Ishikawa (cell line): ENCODE data around the gene SGPP2.

Source experiments
- CEBPB ChIP-seq: IDR thresholded peaks from 2 replicates; pipeline ENCODE4 v1.6.1; 2012
- TEAD4 ChIP-seq: IDR thresholded peaks from 2 replicates; pipeline ENCODE4 v1.6.1; 2012
- YY1 ChIP-seq: IDR thresholded peaks from 2 replicates; pipeline ENCODE4 v1.6.1; 2012; ENCODE audit warnings: low read depth

GRCh38 chr2:222532315-222532714 lies 108.0 kb downstream of the SGPP2 start:
- TF ChIP-seq CEBPB (no peak), TEAD4 (no peak), YY1 (no peak)
